HG03045 (cell line): ENCODE data around the gene TTBK1.

Experiments used
- ATAC-seq: cut with Tn5 transposase; IDR thresholded peaks from one replicate; pipeline ENCODE4 v1.9.1; 2021; ENCODE audit warnings: mild to moderate bottlenecking, moderate library complexity; ENCODE audit not compliant: unreplicated experiment

Gene TTBK1

GRCh38 chr6:43285832-43286231 is 42.6 kb downstream of the TTBK1 start:
- ATAC-seq: no peak

- ATAC-seq: no peak
Measured at GRCh38 chr6:43286456-43286979, 43.2 kb downstream of the TTBK1 start.

- ATAC-seq: no peak
Measured at GRCh38 chr6:43286980-43287716, 43.9 kb downstream of the TTBK1 start.

GRCh38 chr6:43287717-43288679 is 44.7 kb downstream of the TTBK1 start:
- no peak for ATAC-seq

- no peak for ATAC-seq
Measured at GRCh38 chr6:43290339-43290904, 47.1 kb downstream of the TTBK1 start.

- no peak for ATAC-seq
Measured at GRCh38 chr6:43290905-43291355, 47.6 kb downstream of the TTBK1 start.

- no peak for ATAC-seq
Measured at GRCh38 chr6:43291708-43292107, 48.4 kb downstream of the TTBK1 start.

- ATAC-seq: no peak
Measured at GRCh38 chr6:43292341-43292740, 49.1 kb downstream of the TTBK1 start.

- no peak for ATAC-seq
Measured at GRCh38 chr6:43292763-43293318, 49.6 kb downstream of the TTBK1 start.

GRCh38 chr6:43293698-43294097 is 50.4 kb downstream of the TTBK1 start:
- no peak for ATAC-seq

- ATAC-seq: no peak
Measured at GRCh38 chr6:43294536-43294935, 51.3 kb downstream of the TTBK1 start.

- ATAC-seq: no peak
Measured at GRCh38 chr6:43295456-43295855, 52.2 kb downstream of the TTBK1 start.

GRCh38 chr6:43296780-43297497 is 53.7 kb downstream of the TTBK1 start:
- ATAC-seq: no peak

GRCh38 chr6:43297644-43298564 is 54.6 kb downstream of the TTBK1 start, which contains the start of gene SLC22A7:
TSS of gene SLC22A7 (plus strand) at chr6:43298260. CDS start at chr6:43298359, 99 bp downstream.
- ATAC-seq: no peak

- ATAC-seq: no peak
Measured at GRCh38 chr6:43298565-43299337, 55.5 kb downstream of the TTBK1 start.

- no peak for ATAC-seq
Measured at GRCh38 chr6:43299338-43300293, 56.3 kb downstream of the TTBK1 start.
